Spleen (tissue), 11 donors: Measurements from ENCODE around the gene DDX50. TPM values are rescaled to one million over a fixed set of nuclear protein-coding genes. Genes with fewer than 3 reads are reported as not detected.

Source experiments
- DNase-seq: peaks from one replicate; pipeline ENCODE4 v3.0.0-alpha.2; 2020
- H3K27ac ChIP-seq, 8 donors: fragments of 200-600 bp; sonication (generic) in 7 of 8; 1 replicate in 4 of 8; 2 replicates in 4 of 8; pipeline versions ENCODE4 v1.5.0 to v1.8.0; 2016 to 2021; ENCODE audit warnings: inconsistent platforms in 4 of 8, mild to moderate bottlenecking in 4 of 8, moderate library complexity in 1 of 8
- H3K27me3 ChIP-seq, 7 donors: fragments of 200-600 bp; sonication (generic) in 6 of 7; replicated peaks in 1 of 7; 1 replicate in 4 of 7; 2 replicates in 3 of 7; pipeline versions ENCODE4 v1.5.0 to v1.8.0; 2016 to 2021; ENCODE audit warnings: inconsistent platforms in 3 of 7, mild to moderate bottlenecking in 1 of 7
- H3K36me3 ChIP-seq, 6 donors: fragments of 200-600 bp; sonication (generic) in 5 of 6; 1 replicate in 4 of 6; 2 replicates in 2 of 6; pipeline versions ENCODE4 v1.5.0 to v1.8.0; 2016 to 2021; ENCODE audit warnings: inconsistent platforms in 2 of 6
- H3K4me1 ChIP-seq, 6 donors: fragments of 200-600 bp; sonication (generic) in 5 of 6; 1 replicate in 3 of 6; 2 replicates in 3 of 6; pipeline versions ENCODE4 v1.5.0 to v1.8.0; 2016 to 2021; ENCODE audit warnings: inconsistent platforms in 3 of 6
- H3K4me3 ChIP-seq, 8 donors: fragments of 200-600 bp; sonication (generic) in 7 of 8; 1 replicate in 4 of 8; 2 replicates in 4 of 8; pipeline versions ENCODE4 v1.5.0 to v1.8.0; 2016 to 2021; ENCODE audit warnings: inconsistent platforms in 4 of 8, mild to moderate bottlenecking in 4 of 8, moderate library complexity in 2 of 8
- H3K9me3 ChIP-seq, 8 donors: fragments of 200-600 bp; sonication (generic) in 7 of 8; 1 replicate in 4 of 8; 2 replicates in 4 of 8; pipeline versions ENCODE4 v1.5.0 to v1.8.0; 2016 to 2021; ENCODE audit warnings: inconsistent platforms in 4 of 8
- POLR2A ChIP-seq, 3 donors: fragments of 450-650 bp; IDR thresholded peaks; one replicate each; pipeline ENCODE4 v1.5.1; 2017; ENCODE audit warnings: antibody characterized with exemption in 3 of 3, mild to moderate bottlenecking in 1 of 3
- POLR2AphosphoS5 ChIP-seq, 3 donors: sonication (generic); formaldehyde crosslinking; IDR thresholded peaks; one replicate each; pipeline ENCODE4 v1.5.1; 2017; ENCODE audit warnings: antibody characterized with exemption in 3 of 3
- WGBS, 5 donors: extraction: QIAGEN DNeasy Blood & Tissue Kit in 3 of 5; methylation state at CpG; one replicate each; pipeline versions ENCODE4 v1.1.5 to v1.1.7; 2013 to 2018; 5-methylcytosine and 5-hydroxymethylcytosine counted together
- intact Hi-C: fragments of 100-400 bp; cut with DNase I; formaldehyde crosslinking; loops from one replicate; pipeline ENCODE4 v1.15.0; 2023; ENCODE audit warnings: low total_unique reads
- polyA plus RNA-seq, 3 donors: library from polyadenylated mRNA; stranded (reverse); fragments of 200-250 nt; gene quantifications; one replicate each; pipeline ENCODE4 v1.2.1, GENCODE V29; 2013
- total RNA-seq, 7 donors: library from RNA; depleted of rRNA in 3 of 7; stranded (reverse); fragments of >200 nt in 3 of 7; fragmentation: NEBNext Ultra II Directional in 4 of 7; extraction: Animal tissue kit (Norgen Biotek cat#: 25700) in 4 of 7; gene quantifications; one replicate each; pipeline versions ENCODE4 v1.1.0 to v1.2.1, GENCODE V29; 2016 to 2021
- TF ChIP-seq, protein P1 (sequence below), 11 experiments: fragments of 200-600 bp in 7 of 11; fragments of 450-650 bp in 4 of 11; sonication (generic) in 4 of 11; IDR thresholded peaks in 8 of 11; conservative IDR thresholded peaks in 3 of 11; 1 replicate in 7 of 11; 2 replicates in 4 of 11; pipeline versions ENCODE4 v1.4.0 to v1.8.0; 2016 to 2021; ENCODE audit warnings: antibody characterized with exemption in 11 of 11, inconsistent platforms in 4 of 11, mild to moderate bottlenecking in 1 of 11
- donor health status: healthy with polysubstance abuse.
- donor health status: DM: no; HTN: no; CAD: no; lungs with moderate emphysema.
- donor health status: DM: no; HTN: no; CAD: no.
- donor health status: Bipolar disorder and iron deficiency.
- donor health status: healthy.
- donor health status: DM: no; HTN: no; CAD: no.
- donor health status: DM: yes; HTN: yes; CAD: no.

Gene DDX50
- total and polyA plus RNA-seq, 10 donors, result 19.2 to 33.6 (median 28.4) TPM

DNA sequence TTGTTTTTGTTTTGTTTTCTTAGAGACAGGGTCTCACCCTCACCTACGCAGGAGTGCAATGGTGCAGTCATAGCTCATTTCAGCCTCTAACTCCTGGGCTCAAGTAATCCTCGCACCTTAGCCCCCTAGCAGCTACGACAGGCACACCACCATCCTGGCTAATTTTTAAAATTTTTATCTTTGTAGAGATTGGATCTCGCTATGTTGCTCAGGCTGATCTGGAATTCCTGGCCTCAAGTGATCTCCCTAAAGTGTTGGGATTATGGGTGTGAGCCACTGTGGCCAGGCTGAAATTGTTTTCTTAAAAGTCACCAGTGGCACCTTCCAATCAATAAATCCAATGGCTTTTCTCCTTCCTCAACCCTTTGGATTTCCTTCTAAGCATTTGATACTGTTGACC is 20.9 kb upstream of the DDX50 start:
- 93 to 97% (median 95%) methylated on average over 4 of the region's 4 CpGs for WGBS, 5 donors

DNA sequence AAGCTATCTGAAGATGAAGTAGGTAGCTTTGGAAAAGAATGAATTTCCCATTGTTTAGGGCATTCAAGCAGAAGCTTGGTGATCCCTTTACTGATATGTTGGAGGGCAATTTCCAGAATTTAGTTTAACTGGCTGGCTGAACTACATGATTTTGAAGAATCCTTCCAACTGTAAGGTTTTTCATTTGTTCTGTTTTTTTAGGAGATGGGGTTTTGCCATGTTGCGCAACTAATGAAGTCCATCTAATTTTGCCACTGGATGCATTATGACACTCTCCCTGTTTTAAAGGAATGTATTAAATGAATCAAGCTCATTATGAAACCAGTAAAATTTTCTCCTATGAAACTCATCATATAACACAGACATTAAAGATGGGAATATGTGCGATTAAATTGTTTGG is 6.1 kb upstream of the DDX50 start:
- no peak for TF ChIP-seq POLR2A (IDR thresholded peaks at IDR 0.05)
- TF ChIP-seq, protein P1, sequence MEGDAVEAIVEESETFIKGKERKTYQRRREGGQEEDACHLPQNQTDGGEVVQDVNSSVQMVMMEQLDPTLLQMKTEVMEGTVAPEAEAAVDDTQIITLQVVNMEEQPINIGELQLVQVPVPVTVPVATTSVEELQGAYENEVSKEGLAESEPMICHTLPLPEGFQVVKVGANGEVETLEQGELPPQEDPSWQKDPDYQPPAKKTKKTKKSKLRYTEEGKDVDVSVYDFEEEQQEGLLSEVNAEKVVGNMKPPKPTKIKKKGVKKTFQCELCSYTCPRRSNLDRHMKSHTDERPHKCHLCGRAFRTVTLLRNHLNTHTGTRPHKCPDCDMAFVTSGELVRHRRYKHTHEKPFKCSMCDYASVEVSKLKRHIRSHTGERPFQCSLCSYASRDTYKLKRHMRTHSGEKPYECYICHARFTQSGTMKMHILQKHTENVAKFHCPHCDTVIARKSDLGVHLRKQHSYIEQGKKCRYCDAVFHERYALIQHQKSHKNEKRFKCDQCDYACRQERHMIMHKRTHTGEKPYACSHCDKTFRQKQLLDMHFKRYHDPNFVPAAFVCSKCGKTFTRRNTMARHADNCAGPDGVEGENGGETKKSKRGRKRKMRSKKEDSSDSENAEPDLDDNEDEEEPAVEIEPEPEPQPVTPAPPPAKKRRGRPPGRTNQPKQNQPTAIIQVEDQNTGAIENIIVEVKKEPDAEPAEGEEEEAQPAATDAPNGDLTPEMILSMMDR (IDR thresholded peaks at IDR 0.05 in 8 of 11, conservative IDR thresholded peaks at IDR 0.05 in 3 of 11), result no peak
- H3K9me3 ChIP-seq, result no peaks in the 10 kb centered on the region
- no peak overlapping the region for H3K4me3 ChIP-seq
- WGBS, 5 donors, result 95 to 98% (median 96%) methylated on average over 2 of the region's 2 CpGs
- no peaks in the 10 kb centered on the region for H3K36me3 ChIP-seq
- peaks cover 0 to 2% (median under 1%) of the 10 kb centered on the region in 6 donors for H3K4me1 ChIP-seq
- no peak overlapping the region for H3K27ac ChIP-seq
- intact Hi-C loops, result no loop called here
- peaks cover 0 to 3% (median 0%) of the 10 kb centered on the region in 7 donors for H3K27me3 ChIP-seq
- DNase-seq, result no peak

More for the DNA sequence above, 20.9 kb upstream of the DDX50 start:
- Histone ChIP-seq H3K9me3 (no peaks in the 10 kb centered on the region), H3K27me3 (no peaks in the 10 kb centered on the region), H3K4me1 (no peaks in the 10 kb centered on the region), H3K27ac (no peak overlapping the region), H3K4me3 (no peak overlapping the region), H3K36me3 (no peaks in the 10 kb centered on the region)
- intact Hi-C loops, result no loop called here
- TF ChIP-seq POLR2AphosphoS5 (IDR thresholded peaks at IDR 0.05) (no peak), POLR2A (IDR thresholded peaks at IDR 0.05) (no peak)
- TF ChIP-seq, protein P1 (IDR thresholded peaks at IDR 0.05 in 8 of 11, conservative IDR thresholded peaks at IDR 0.05 in 3 of 11), result no peak
- no peak for DNase-seq

DNA sequence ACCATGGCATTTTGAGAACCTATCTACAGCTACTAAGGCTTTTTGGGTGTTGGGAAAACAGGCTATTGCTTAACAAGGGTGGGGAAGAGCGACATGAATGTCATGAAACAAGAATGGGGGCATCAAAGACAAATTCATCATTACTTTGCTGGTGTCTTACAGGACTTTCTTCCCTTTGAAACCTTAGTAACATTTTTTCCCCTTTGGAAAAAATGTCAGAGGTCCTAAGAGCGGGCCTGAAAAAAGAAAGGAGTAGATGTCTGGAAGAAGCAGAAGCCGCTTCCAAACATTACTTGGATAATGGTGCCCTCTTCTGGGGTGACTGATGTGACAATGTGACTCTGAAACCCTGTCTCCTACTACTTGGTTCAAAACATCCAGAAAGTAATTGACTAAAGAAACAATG is 3.8 kb upstream of the DDX50 start:
- Histone ChIP-seq H3K27me3 (peaks cover 0 to 3% (median 0%) of the 10 kb centered on the region in 7 donors), H3K4me3 (no peak overlapping the region), H3K9me3 (no peaks in the 10 kb centered on the region), H3K36me3 (no peaks in the 10 kb centered on the region), H3K4me1 (peaks cover 6 to 18% (median 14%) of the 10 kb centered on the region in 6 donors), H3K27ac (no peak overlapping the region)
- intact Hi-C loops, result no loop called here
- TF ChIP-seq, protein P1 (IDR thresholded peaks at IDR 0.05 in 8 of 11, conservative IDR thresholded peaks at IDR 0.05 in 3 of 11), result peak in 7 of 11 experiments; percentile 15 to 51 (median 34)
- TF ChIP-seq POLR2A (IDR thresholded peaks at IDR 0.05) (no peak), POLR2AphosphoS5 (IDR thresholded peaks at IDR 0.05) (no peak)
- WGBS, 5 donors, result 40 to 50% (median 47%) methylated on average over 3 of the region's 3 CpGs
- DNase-seq, result no peak

DNA sequence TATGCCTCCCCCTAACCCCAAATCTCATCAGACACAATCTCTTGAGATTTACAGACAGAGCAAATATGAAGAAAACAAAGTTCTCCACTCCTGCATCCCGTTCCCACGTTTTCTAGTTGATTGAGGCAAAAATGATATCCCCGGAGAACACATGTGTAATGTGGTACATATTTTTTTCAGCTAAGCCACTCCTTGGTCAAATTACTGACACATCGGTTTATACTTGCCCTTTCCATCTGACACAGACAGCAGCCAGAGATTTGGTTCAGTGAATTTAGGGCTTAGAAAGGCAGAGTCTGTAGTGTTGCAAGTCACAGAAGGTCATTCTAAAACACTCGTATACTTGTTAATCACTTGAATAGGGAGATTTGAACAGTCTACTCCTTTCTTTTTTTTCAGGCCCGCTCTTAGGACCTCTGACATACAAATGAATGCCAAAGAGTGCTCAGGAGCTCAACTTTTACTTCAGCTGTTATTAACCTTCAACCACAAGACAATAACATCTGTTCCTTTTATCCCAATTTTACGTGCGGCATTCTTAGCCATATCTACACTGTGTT is 1.8 kb upstream of the DDX50 start:
- H3K27me3 ChIP-seq, result peaks cover 0 to 3% (median 0%) of the 10 kb centered on the region in 7 donors
- no peak overlapping the region for H3K4me3 ChIP-seq
- no peaks in the 10 kb centered on the region for H3K9me3 ChIP-seq
- no peak for DNase-seq
- 93 to 97% (median 94%) methylated on average over 8 of the region's 8 CpGs for WGBS, 5 donors
- peaks cover 13 to 37% (median 26%) of the 10 kb centered on the region in 6 donors for H3K4me1 ChIP-seq
- H3K36me3 ChIP-seq, result no peaks in the 10 kb centered on the region
- H3K27ac ChIP-seq, result no peak overlapping the region
- intact Hi-C loops, result no loop called here
- no peak for TF ChIP-seq POLR2A (IDR thresholded peaks at IDR 0.05)
- TF ChIP-seq POLR2AphosphoS5 (IDR thresholded peaks at IDR 0.05), result no peak
- TF ChIP-seq, protein P1 (IDR thresholded peaks at IDR 0.05 in 8 of 11, conservative IDR thresholded peaks at IDR 0.05 in 3 of 11), result no peak
